H9 (cell line): ENCODE measurements around the gene HOXA7. TPM values are rescaled to one million over a fixed set of nuclear protein-coding genes. Genes with fewer than 3 reads are reported as not detected.

ENCODE experiments used
- DNase-seq: peaks from one replicate; pipeline ENCODE4 v3.0.0-alpha.2; 2017
- H2AFZ ChIP-seq: one replicate; pipeline ENCODE4 v1.6.1; 2013; ENCODE audit warnings: mild to moderate bottlenecking, low read length, control low read depth, moderate library complexity
- H2AK5ac ChIP-seq: 2 replicates; pipeline ENCODE4 v1.6.1; 2013; ENCODE audit warnings: low read length, control low read depth, mixed read lengths; ENCODE audit not compliant: insufficient read length
- H2BK120ac ChIP-seq: one replicate; pipeline ENCODE4 v1.6.1; 2013; ENCODE audit warnings: low read depth, mild to moderate bottlenecking, low read length, control low read depth, inconsistent platforms; ENCODE audit not compliant: poor library complexity, severe bottlenecking
- H2BK12ac ChIP-seq: 2 replicates; pipeline ENCODE4 v1.6.1; 2013; ENCODE audit warnings: low read length, control low read depth, mixed read lengths, low read depth; ENCODE audit not compliant: insufficient read length
- H2BK15ac ChIP-seq: 2 replicates; pipeline ENCODE4 v1.6.1; 2013; ENCODE audit warnings: low read depth, low read length, control low read depth
- H2BK20ac ChIP-seq: one replicate; pipeline ENCODE4 v1.6.1; 2013; ENCODE audit warnings: low read depth, mild to moderate bottlenecking, low read length, control low read depth, inconsistent platforms; ENCODE audit not compliant: poor library complexity, severe bottlenecking
- H2BK5ac ChIP-seq: 2 replicates; pipeline ENCODE4 v1.6.1; 2013; ENCODE audit warnings: low read length, control low read depth, mixed read lengths; ENCODE audit not compliant: insufficient read length
- H3K14ac ChIP-seq: 2 replicates; pipeline ENCODE4 v1.6.1; 2013; ENCODE audit warnings: low read length, control low read depth; ENCODE audit not compliant: insufficient read depth
- H3K18ac ChIP-seq: 2 replicates; pipeline ENCODE4 v1.6.1; 2013; ENCODE audit warnings: low read depth, mild to moderate bottlenecking, mixed read lengths, low read length, control low read depth; ENCODE audit not compliant: insufficient read length
- H3K23ac ChIP-seq: 2 replicates; pipeline ENCODE4 v1.6.1; 2013; ENCODE audit warnings: low read length, control low read depth, mixed read lengths, low read depth; ENCODE audit not compliant: insufficient read length
- H3K23me2 ChIP-seq: 2 replicates; pipeline ENCODE4 v1.6.1; 2013; ENCODE audit warnings: low read depth, mild to moderate bottlenecking, mixed read lengths, low read length, control low read depth; ENCODE audit not compliant: insufficient read length, poor library complexity, severe bottlenecking
- H3K27ac ChIP-seq: 2 replicates; pipeline ENCODE4 v1.5.1; 2013; ENCODE audit warnings: low read length, control low read depth, mixed read lengths, low read depth; ENCODE audit not compliant: insufficient read length
- H3K27me3 ChIP-seq: 2 replicates; pipeline ENCODE4 v1.6.1; 2013; ENCODE audit warnings: low read length, control low read depth, inconsistent platforms; ENCODE audit not compliant: insufficient read depth
- H3K4ac ChIP-seq: 2 replicates; pipeline ENCODE4 v1.6.1; 2013; ENCODE audit warnings: low read depth, mild to moderate bottlenecking, control low read depth, inconsistent platforms, low read length, moderate library complexity
- H3K4me1 ChIP-seq: 2 replicates; pipeline ENCODE4 v1.6.1; 2013; ENCODE audit warnings: low read length, control low read depth, inconsistent platforms; ENCODE audit not compliant: insufficient read depth
- H3K4me2 ChIP-seq: 2 replicates; pipeline ENCODE4 v1.6.1; 2013; ENCODE audit warnings: low read length, control low read depth, mixed read lengths; ENCODE audit not compliant: insufficient read length, insufficient read depth
- H3K56ac ChIP-seq: 2 replicates; pipeline ENCODE4 v1.6.1; 2013; ENCODE audit warnings: low read depth, mild to moderate bottlenecking, mixed read lengths, low read length, control low read depth; ENCODE audit not compliant: insufficient read length
- H3K79me1 ChIP-seq: 2 replicates; pipeline ENCODE4 v1.6.1; 2013; ENCODE audit warnings: low read depth, mild to moderate bottlenecking, moderate library complexity, low read length, control low read depth, inconsistent platforms; ENCODE audit not compliant: insufficient read depth, poor library complexity, severe bottlenecking
- H3K79me2 ChIP-seq: 2 replicates; pipeline ENCODE4 v1.6.1; 2013; ENCODE audit warnings: low read length, control low read depth, inconsistent platforms; ENCODE audit not compliant: insufficient read depth
- H3K9ac ChIP-seq: 2 replicates; pipeline ENCODE4 v1.6.1; 2013; ENCODE audit warnings: low read length, control low read depth, mixed read lengths; ENCODE audit not compliant: insufficient read length; ENCODE audit errors: extremely low read depth
- H3K9me3 ChIP-seq: one replicate; pipeline ENCODE4 v1.6.1; 2013; ENCODE audit warnings: low read depth, low read length, inconsistent platforms; ENCODE audit not compliant: control insufficient read depth
- H3T11ph ChIP-seq: one replicate; pipeline ENCODE4 v1.6.1; 2013; ENCODE audit warnings: mild to moderate bottlenecking, low read length, control low read depth, inconsistent platforms
- H4K20me1 ChIP-seq: one replicate; pipeline ENCODE4 v1.6.1; 2013; ENCODE audit not compliant: control insufficient read depth, insufficient read length, insufficient read depth
- H4K5ac ChIP-seq: 2 replicates; pipeline ENCODE4 v1.6.1; 2013; ENCODE audit warnings: low read depth, mild to moderate bottlenecking, mixed read lengths, low read length, control low read depth; ENCODE audit not compliant: insufficient read length
- H4K8ac ChIP-seq: replicated peaks from 2 replicates; pipeline ENCODE4 v1.6.1; 2013; ENCODE audit warnings: low read length, control low read depth, mixed read lengths, low read depth; ENCODE audit not compliant: insufficient read length
- H4K91ac ChIP-seq: 2 replicates; pipeline ENCODE4 v1.6.1; 2013; ENCODE audit warnings: low read depth, mild to moderate bottlenecking, moderate library complexity, mixed read lengths, low read length, control low read depth; ENCODE audit not compliant: insufficient read length
- H3K27ac Mint-ChIP-seq, 3 experiments: 2 replicates in 2 of 3; 3 replicates in 1 of 3; pipeline ENCODE4 v1.8.0; 2020 to 2021; ENCODE audit warnings: mixed read lengths in 3 of 3, mild to moderate bottlenecking in 1 of 3, moderate library complexity in 1 of 3
- H3K27me3 Mint-ChIP-seq: 2 replicates; pipeline ENCODE4 v1.8.0; 2021; ENCODE audit warnings: low read depth, mild to moderate bottlenecking, moderate library complexity, mixed read lengths
- H3K36me3 Mint-ChIP-seq, 3 experiments: 2 replicates in 2 of 3; 3 replicates in 1 of 3; pipeline ENCODE4 v1.8.0; 2020 to 2021; ENCODE audit warnings: low read depth in 3 of 3, mixed read lengths in 3 of 3; ENCODE audit not compliant: insufficient read depth in 1 of 3
- H3K4me1 Mint-ChIP-seq, 2 experiments: 2 replicates each; pipeline ENCODE4 v1.8.0; 2020; ENCODE audit warnings: mixed read lengths in 2 of 2
- H3K4me3 Mint-ChIP-seq, 2 experiments: 2 replicates in 1 of 2; 3 replicates in 1 of 2; pipeline ENCODE4 v1.8.0; 2020 to 2021; ENCODE audit warnings: mild to moderate bottlenecking in 2 of 2, mixed read lengths in 2 of 2, moderate library complexity in 1 of 2
- H3K9me3 Mint-ChIP-seq, 2 experiments: 2 replicates in 1 of 2; 3 replicates in 1 of 2; pipeline ENCODE4 v1.8.0; 2020; ENCODE audit warnings: mild to moderate bottlenecking in 2 of 2, mixed read lengths in 2 of 2, moderate library complexity in 1 of 2
- WGBS: extraction: QIAGEN DNeasy Blood & Tissue Kit; methylation state at CpG from one replicate; pipeline ENCODE4 v1.1.7; 2013; ENCODE audit warnings: missing lambda C conversion rate, low lambda C conversion rate, mixed read lengths; ENCODE audit not compliant: insufficient read length; ENCODE audit errors: extremely low coverage; 5-methylcytosine and 5-hydroxymethylcytosine counted together
- total RNA-seq: library from RNA; stranded (reverse); gene quantifications from 2 replicates; pipeline ENCODE4 v1.2.1, GENCODE V29; 2021
- TF ChIP-seq, protein P1 (sequence below): fragments of 200-600 bp; sonication (generic); conservative IDR thresholded peaks from 3 replicates; pipeline ENCODE4 v1.8.0; 2021; ENCODE audit warnings: antibody characterized with exemption, mild to moderate bottlenecking

Gene HOXA7
- total RNA-seq, 1 experiment from 2014 or later, result not detected

DNA sequence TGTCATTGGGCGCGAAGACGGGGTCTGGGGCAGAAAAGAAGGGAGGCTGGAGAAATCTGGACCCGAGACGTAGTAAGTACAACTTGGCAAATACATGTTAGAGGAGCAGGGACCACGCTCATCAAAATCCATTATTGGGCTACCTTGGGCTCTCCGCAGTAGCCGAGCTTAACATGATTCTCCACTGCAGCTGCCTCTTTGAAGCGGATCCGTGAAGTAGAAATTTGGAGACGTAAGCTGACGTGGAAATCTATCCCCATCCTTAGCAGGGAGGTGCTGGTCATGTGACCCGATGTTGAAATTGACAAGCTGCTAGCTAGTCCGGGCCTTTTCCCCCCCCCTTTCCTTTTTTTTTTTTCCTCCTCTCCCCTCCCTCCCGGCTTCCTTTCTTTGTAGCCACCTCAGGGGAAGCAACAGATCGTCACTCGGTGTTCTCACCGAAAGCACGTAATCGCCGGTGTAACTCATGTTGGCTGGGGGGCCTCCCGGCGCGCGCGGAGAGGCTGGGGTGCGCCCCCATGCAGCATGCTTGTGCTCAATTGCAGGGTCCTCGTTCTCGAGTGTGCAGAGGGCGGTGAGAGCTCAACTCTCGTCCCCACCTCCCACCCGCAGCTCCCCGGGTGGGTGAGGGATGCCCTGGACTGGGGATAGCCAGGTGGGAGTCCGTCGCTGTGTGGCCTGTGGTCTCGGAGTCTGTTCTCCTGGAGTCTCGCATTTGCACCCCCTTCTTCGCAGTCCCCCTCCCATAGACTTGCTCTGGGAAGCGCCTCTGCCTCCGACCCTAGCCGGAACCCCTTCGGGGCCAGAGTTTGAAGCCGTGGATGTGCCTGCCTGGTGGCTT is 28.8 kb upstream of the HOXA7 start, which contains the start of gene HOXA11:
TSS of gene HOXA11 (minus strand) at position 220 of the 841 bp plus-strand sequence. CDS start at position 132, 88 bp downstream.
- H3K27ac ChIP-seq, result no peak within 1 kb of the TSS
- DNase-seq, result peak; percentile 35
- TF ChIP-seq, protein P1, sequence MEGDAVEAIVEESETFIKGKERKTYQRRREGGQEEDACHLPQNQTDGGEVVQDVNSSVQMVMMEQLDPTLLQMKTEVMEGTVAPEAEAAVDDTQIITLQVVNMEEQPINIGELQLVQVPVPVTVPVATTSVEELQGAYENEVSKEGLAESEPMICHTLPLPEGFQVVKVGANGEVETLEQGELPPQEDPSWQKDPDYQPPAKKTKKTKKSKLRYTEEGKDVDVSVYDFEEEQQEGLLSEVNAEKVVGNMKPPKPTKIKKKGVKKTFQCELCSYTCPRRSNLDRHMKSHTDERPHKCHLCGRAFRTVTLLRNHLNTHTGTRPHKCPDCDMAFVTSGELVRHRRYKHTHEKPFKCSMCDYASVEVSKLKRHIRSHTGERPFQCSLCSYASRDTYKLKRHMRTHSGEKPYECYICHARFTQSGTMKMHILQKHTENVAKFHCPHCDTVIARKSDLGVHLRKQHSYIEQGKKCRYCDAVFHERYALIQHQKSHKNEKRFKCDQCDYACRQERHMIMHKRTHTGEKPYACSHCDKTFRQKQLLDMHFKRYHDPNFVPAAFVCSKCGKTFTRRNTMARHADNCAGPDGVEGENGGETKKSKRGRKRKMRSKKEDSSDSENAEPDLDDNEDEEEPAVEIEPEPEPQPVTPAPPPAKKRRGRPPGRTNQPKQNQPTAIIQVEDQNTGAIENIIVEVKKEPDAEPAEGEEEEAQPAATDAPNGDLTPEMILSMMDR, result no peak
- no peak within 1 kb of the TSS for H2AFZ ChIP-seq
- H3K18ac ChIP-seq, result no peak within 1 kb of the TSS
- peaks cover 97% of the 10 kb centered on the region for H3K27me3 ChIP-seq
- H3K4me1 ChIP-seq, result no peaks in the 10 kb centered on the region
- no peaks in the 10 kb centered on the region for H3K9me3 ChIP-seq
- no peaks in the 10 kb centered on the region for H3K23me2 ChIP-seq
- no peak within 1 kb of the TSS for H3K4ac ChIP-seq
- WGBS, result no CpG with 5 or more reads among the region's 43 CpGs
- peaks cover 0 to 18% of the 10 kb centered on the region in 2 experiments; a peak in 3 of 5 replicates for H3K9me3 Mint-ChIP-seq
- no peak within 1 kb of the TSS for H3K9ac ChIP-seq
- H2BK20ac ChIP-seq, result no peak within 1 kb of the TSS
- H2BK5ac ChIP-seq, result no peak within 1 kb of the TSS
- H4K8ac ChIP-seq, result no peak within 1 kb of the TSS
- no peak within 1 kb of the TSS; a peak in 1 of 7 replicates for H3K27ac Mint-ChIP-seq
- no peak within 1 kb of the TSS for H3K4me2 ChIP-seq
- peaks cover 17 to 46% of the 10 kb centered on the region in 2 experiments for H3K4me1 Mint-ChIP-seq
- H4K91ac ChIP-seq, result no peak within 1 kb of the TSS
- no peak within 1 kb of the TSS for H4K5ac ChIP-seq
- H3K27me3 Mint-ChIP-seq, result peaks cover 100% of the 10 kb centered on the region
- H3K56ac ChIP-seq, result no peak within 1 kb of the TSS
- H4K20me1 ChIP-seq, result no peaks in the 10 kb centered on the region
- H2BK15ac ChIP-seq, result no peak within 1 kb of the TSS
- peaks cover 0 to 2% (median 0%) of the 10 kb centered on the region in 3 experiments; a peak in 3 of 7 replicates for H3K36me3 Mint-ChIP-seq
- H2BK12ac ChIP-seq, result no peak within 1 kb of the TSS
- H2BK120ac ChIP-seq, result no peak within 1 kb of the TSS
- H3K23ac ChIP-seq, result no peak within 1 kb of the TSS
- no peak within 1 kb of the TSS for H2AK5ac ChIP-seq
- no peak within 1 kb of the TSS; the same call in 1 of the 2 replicates for H3K14ac ChIP-seq
- no peaks in the 10 kb centered on the region for H3K79me2 ChIP-seq
- H3K79me1 ChIP-seq, result no peaks in the 10 kb centered on the region
- peak within 1 kb of the TSS in 1 of 2 experiments; percentile 65; a peak in 4 of 5 replicates for H3K4me3 Mint-ChIP-seq
- no peak within 1 kb of the TSS for H3T11ph ChIP-seq
